ENCODE data around the gene DOHH. TPM values are rescaled to one million over a fixed set of nuclear protein-coding genes. Genes with fewer than 3 reads are reported as not detected.
"Not testable (repeated sequence)": the region's sequence is repeated elsewhere in the genome, so short reads cannot be mapped to it uniquely, and the experiment has no call there.

Gene DOHH
- total RNA-seq, 2 donors from 2014 or later, result 8.8 to 13.6 TPM

GRCh38 chr19:3536429-3537100 is 36.1 kb upstream of the DOHH start:
- intact Hi-C loops (cut with DNase I, micrococcal nuclease), result no loop called here
- DNase-seq (no peak), ATAC-seq (peak; percentile 3)

- DNase-seq (no peak), ATAC-seq (no peak)
- intact Hi-C loops (cut with DNase I, micrococcal nuclease), result no loop called here
These were observed 35.5 kb upstream of the DOHH start for GRCh38 chr19:3535981-3536380.

- intact Hi-C loops (cut with DNase I, micrococcal nuclease), result no loop called here
- ATAC-seq, result no peak
- no peak for DNase-seq
These were observed 35.1 kb upstream of the DOHH start for GRCh38 chr19:3535563-3535965.

GRCh38 chr19:3535235-3535535 is 34.7 kb upstream of the DOHH start:
- no peak for DNase-seq
- intact Hi-C loops (cut with DNase I, micrococcal nuclease), result no loop called here
- no peak for ATAC-seq

- DNase-seq, result no peak
- no peak for ATAC-seq
- intact Hi-C loops (cut with DNase I, micrococcal nuclease), result no loop called here
These were observed 34.1 kb upstream of the DOHH start for GRCh38 chr19:3534375-3535234.

GRCh38 chr19:3533563-3534216 is 33.2 kb upstream of the DOHH start:
- ATAC-seq, result no peak
- intact Hi-C loops (cut with DNase I, micrococcal nuclease), result no loop called here
- no peak for DNase-seq

GRCh38 chr19:3533033-3533432 is 32.6 kb upstream of the DOHH start:
- intact Hi-C loops (cut with DNase I, micrococcal nuclease), result no loop called here
- ATAC-seq (no peak), DNase-seq (no peak)

GRCh38 chr19:3532154-3532786 is 31.8 kb upstream of the DOHH start:
- ATAC-seq (no peak), DNase-seq (no peak)
- intact Hi-C loops (cut with DNase I, micrococcal nuclease), result no loop called here

- no peak for ATAC-seq
- DNase-seq, result no peak
- intact Hi-C loops (cut with DNase I, micrococcal nuclease), result no loop called here
These were observed 31.2 kb upstream of the DOHH start for GRCh38 chr19:3531716-3532115.

- ATAC-seq (no peak), DNase-seq (no peak)
- intact Hi-C loops (cut with DNase I, micrococcal nuclease), result no loop called here
These were observed 29.9 kb upstream of the DOHH start for GRCh38 chr19:3530389-3530788.

- ATAC-seq; intact Hi-C loops (cut with DNase I, micrococcal nuclease); DNase-seq: not testable (repeated sequence)
These were observed 28.8 kb upstream of the DOHH start for GRCh38 chr19:3529299-3529698.

GRCh38 chr19:3528539-3529211 is 28.2 kb upstream of the DOHH start:
- intact Hi-C loops (cut with DNase I, micrococcal nuclease), result no loop called here

GRCh38 chr19:3528080-3528479 is 27.6 kb upstream of the DOHH start:
- intact Hi-C loops (cut with DNase I, micrococcal nuclease), result no loop called here
- DNase-seq, result no peak
- no peak for ATAC-seq

More at GRCh38 chr19:3528539-3529211, 28.2 kb upstream of the DOHH start:
- ATAC-seq, result no peak
- no peak for DNase-seq

- DNase-seq, result no peak
- intact Hi-C loops (cut with DNase I, micrococcal nuclease), result no loop called here
- ATAC-seq, result no peak
These were observed 26.9 kb upstream of the DOHH start for GRCh38 chr19:3527238-3527910.

GRCh38 chr19:3526507-3527237 is 26.2 kb upstream of the DOHH start:
- intact Hi-C loops (cut with DNase I, micrococcal nuclease), result no loop called here
- ATAC-seq (no peak), DNase-seq (no peak)

GRCh38 chr19:3524904-3525451 is 24.5 kb upstream of the DOHH start:
- intact Hi-C loops (cut with DNase I, micrococcal nuclease), result no loop called here
- DNase-seq, result no peak
- ATAC-seq, result no peak

GRCh38 chr19:3524078-3524842 is 23.8 kb upstream of the DOHH start:
- intact Hi-C loops (cut with DNase I, micrococcal nuclease), result no loop called here
- ATAC-seq, result no peak
- no peak for DNase-seq
